ENCODE data around the gene SMAD6.

The SMAD6 gene

DNA sequence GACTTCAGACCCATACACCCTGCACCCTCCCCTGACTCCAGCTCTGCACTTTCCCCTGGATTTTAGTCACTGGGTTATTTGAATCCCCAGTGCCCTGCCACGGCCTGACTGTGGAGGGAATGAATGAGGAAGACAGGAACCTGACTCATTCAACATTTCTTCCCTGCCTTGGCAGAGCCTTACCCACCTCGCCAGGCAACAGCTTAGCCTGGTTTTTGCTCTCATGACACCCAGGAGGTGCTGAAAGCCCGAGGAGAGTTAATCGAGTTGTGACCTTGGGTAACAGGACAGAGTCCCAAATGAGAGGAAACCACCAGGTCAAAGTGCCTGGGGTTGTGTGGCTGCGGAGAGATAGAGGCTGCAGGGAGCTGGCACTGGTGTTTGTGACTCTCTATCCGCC is 128.3 kb downstream of the SMAD6 start:
- no peaks in the 10 kb centered on the region for H3K79me2 ChIP-seq (ENCODE audit: control insufficient read depth, low read length)
- H3K4me2 ChIP-seq (ENCODE audit: low read length): no peak overlapping the region

DNA sequence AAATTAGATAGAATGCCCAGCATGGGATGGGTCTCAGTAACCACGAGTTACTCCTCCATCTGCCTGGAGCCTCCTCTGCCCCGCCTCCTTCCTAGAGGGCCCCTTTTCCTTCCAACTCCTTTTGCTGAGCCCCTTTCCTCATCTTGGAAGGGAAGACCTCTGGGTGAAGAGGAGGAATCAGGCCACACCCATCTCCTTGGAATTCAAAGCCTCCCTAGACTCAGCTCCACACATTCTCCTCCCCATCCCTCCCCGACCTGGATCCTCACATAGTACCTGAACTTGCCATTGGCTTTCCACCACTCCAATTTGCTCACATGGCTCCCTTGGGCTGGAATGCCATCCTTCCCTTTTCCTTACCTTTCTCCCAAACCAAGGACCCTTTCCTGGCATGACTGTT is 128.8 kb downstream of the SMAD6 start:
- 0 out of 2 replicates have a peak, but pooled peaks cover 2% of the 10 kb centered on the region for H3K27me3 ChIP-seq (ENCODE audit: control insufficient read depth, low read length)
- H3K4me2 ChIP-seq (ENCODE audit: low read length): no peak overlapping the region
- no peaks in the 10 kb centered on the region for H3K9me3 ChIP-seq (ENCODE audit: control insufficient read depth, insufficient read depth, low read length)
- H3K9me2 ChIP-seq (replicated peaks; ENCODE audit: control insufficient read depth, low read length): no peaks in the 10 kb centered on the region
- H4K20me1 ChIP-seq (ENCODE audit: control insufficient read depth, insufficient read depth, low read depth, low read length): no peaks in the 10 kb centered on the region
- no peaks in the 10 kb centered on the region for H3K36me3 ChIP-seq (ENCODE audit: control insufficient read depth, low read length)
- no peaks in the 10 kb centered on the region for H3K79me2 ChIP-seq (ENCODE audit: control insufficient read depth, low read length)
- H3K4me3 ChIP-seq (ENCODE audit: low read length): no peak overlapping the region
- no peak for TF ChIP-seq EZH2phosphoT487 (IDR thresholded peaks at IDR 0.05; ENCODE audit: borderline replicate concordance, low read length)
- TF ChIP-seq, protein P1, sequence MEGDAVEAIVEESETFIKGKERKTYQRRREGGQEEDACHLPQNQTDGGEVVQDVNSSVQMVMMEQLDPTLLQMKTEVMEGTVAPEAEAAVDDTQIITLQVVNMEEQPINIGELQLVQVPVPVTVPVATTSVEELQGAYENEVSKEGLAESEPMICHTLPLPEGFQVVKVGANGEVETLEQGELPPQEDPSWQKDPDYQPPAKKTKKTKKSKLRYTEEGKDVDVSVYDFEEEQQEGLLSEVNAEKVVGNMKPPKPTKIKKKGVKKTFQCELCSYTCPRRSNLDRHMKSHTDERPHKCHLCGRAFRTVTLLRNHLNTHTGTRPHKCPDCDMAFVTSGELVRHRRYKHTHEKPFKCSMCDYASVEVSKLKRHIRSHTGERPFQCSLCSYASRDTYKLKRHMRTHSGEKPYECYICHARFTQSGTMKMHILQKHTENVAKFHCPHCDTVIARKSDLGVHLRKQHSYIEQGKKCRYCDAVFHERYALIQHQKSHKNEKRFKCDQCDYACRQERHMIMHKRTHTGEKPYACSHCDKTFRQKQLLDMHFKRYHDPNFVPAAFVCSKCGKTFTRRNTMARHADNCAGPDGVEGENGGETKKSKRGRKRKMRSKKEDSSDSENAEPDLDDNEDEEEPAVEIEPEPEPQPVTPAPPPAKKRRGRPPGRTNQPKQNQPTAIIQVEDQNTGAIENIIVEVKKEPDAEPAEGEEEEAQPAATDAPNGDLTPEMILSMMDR (IDR thresholded peaks at IDR 0.05; ENCODE audit: low read depth, low read length, poor library complexity, severe bottlenecking): no peak
- H3F3A ChIP-seq (ENCODE audit: control insufficient read depth, insufficient read depth): peaks cover 5% of the 10 kb centered on the region; the same call in 1 of the 2 replicates
- peaks cover 31% of the 10 kb centered on the region for H3K4me1 ChIP-seq (ENCODE audit: control insufficient read depth, low read length)
- H3K27ac ChIP-seq (ENCODE audit: low read depth, low read length): no peak overlapping the region

More for the DNA sequence above, 128.3 kb downstream of the SMAD6 start:
- Histone ChIP-seq H3K9me2 (replicated peaks; ENCODE audit: control insufficient read depth, low read length) (no peaks in the 10 kb centered on the region), H3K36me3 (ENCODE audit: control insufficient read depth, low read length) (no peaks in the 10 kb centered on the region), H3K4me1 (ENCODE audit: control insufficient read depth, low read length) (peaks cover 29% of the 10 kb centered on the region), H3K4me3 (ENCODE audit: low read length) (no peak overlapping the region), H3F3A (ENCODE audit: control insufficient read depth, insufficient read depth) (peaks cover 5% of the 10 kb centered on the region; the same call in 1 of the 2 replicates), H3K27ac (ENCODE audit: low read depth, low read length) (no peak overlapping the region), H3K27me3 (ENCODE audit: control insufficient read depth, low read length) (0 out of 2 replicates have a peak, but pooled peaks cover 2% of the 10 kb centered on the region), H4K20me1 (ENCODE audit: control insufficient read depth, insufficient read depth, low read depth, low read length) (no peaks in the 10 kb centered on the region), H3K9me3 (ENCODE audit: control insufficient read depth, insufficient read depth, low read length) (no peaks in the 10 kb centered on the region)
- TF ChIP-seq, protein P1 (IDR thresholded peaks at IDR 0.05; ENCODE audit: low read depth, low read length, poor library complexity, severe bottlenecking): no peak
- no peak for TF ChIP-seq EZH2phosphoT487 (IDR thresholded peaks at IDR 0.05; ENCODE audit: borderline replicate concordance, low read length)

DNA sequence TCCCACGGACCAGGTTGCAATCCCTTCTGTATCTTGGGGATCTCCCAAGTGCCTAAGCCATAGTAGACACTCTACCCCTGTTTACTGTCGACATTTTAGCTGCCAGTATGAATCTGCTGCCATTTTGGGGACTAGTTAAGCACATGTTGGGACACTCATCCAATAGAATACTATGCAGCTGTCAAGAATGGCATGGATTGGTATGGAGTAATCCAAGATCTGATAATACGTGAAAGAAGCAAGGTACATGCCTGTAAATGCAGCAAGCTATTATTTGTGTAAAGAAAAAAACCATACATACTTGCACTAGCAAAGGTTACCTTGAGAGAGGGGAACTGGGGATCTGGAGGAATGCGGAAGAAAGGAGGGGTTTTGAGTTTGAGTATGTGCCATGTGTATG is 129.3 kb downstream of the SMAD6 start:
- Histone ChIP-seq H3F3A (ENCODE audit: control insufficient read depth, insufficient read depth) (peaks cover 5% of the 10 kb centered on the region; the same call in 1 of the 2 replicates), H3K4me1 (ENCODE audit: control insufficient read depth, low read length) (peaks cover 31% of the 10 kb centered on the region), H3K9me2 (replicated peaks; ENCODE audit: control insufficient read depth, low read length) (no peaks in the 10 kb centered on the region), H3K4me2 (ENCODE audit: low read length) (no peak overlapping the region), H3K27ac (ENCODE audit: low read depth, low read length) (no peak overlapping the region), H3K27me3 (ENCODE audit: control insufficient read depth, low read length) (0 out of 2 replicates have a peak, but pooled peaks cover 2% of the 10 kb centered on the region), H3K9me3 (ENCODE audit: control insufficient read depth, insufficient read depth, low read length) (no peaks in the 10 kb centered on the region), H3K4me3 (ENCODE audit: low read length) (no peak overlapping the region), H4K20me1 (ENCODE audit: control insufficient read depth, insufficient read depth, low read depth, low read length) (no peaks in the 10 kb centered on the region), H3K79me2 (ENCODE audit: control insufficient read depth, low read length) (no peaks in the 10 kb centered on the region), H3K36me3 (ENCODE audit: control insufficient read depth, low read length) (no peaks in the 10 kb centered on the region)
- TF ChIP-seq EZH2phosphoT487 (IDR thresholded peaks at IDR 0.05; ENCODE audit: borderline replicate concordance, low read length): no peak
- TF ChIP-seq, protein P1 (IDR thresholded peaks at IDR 0.05; ENCODE audit: low read depth, low read length, poor library complexity, severe bottlenecking): no peak

All from DOHH2 (cell line).